ENCODE results near the gene PPIP5K2.

DNA sequence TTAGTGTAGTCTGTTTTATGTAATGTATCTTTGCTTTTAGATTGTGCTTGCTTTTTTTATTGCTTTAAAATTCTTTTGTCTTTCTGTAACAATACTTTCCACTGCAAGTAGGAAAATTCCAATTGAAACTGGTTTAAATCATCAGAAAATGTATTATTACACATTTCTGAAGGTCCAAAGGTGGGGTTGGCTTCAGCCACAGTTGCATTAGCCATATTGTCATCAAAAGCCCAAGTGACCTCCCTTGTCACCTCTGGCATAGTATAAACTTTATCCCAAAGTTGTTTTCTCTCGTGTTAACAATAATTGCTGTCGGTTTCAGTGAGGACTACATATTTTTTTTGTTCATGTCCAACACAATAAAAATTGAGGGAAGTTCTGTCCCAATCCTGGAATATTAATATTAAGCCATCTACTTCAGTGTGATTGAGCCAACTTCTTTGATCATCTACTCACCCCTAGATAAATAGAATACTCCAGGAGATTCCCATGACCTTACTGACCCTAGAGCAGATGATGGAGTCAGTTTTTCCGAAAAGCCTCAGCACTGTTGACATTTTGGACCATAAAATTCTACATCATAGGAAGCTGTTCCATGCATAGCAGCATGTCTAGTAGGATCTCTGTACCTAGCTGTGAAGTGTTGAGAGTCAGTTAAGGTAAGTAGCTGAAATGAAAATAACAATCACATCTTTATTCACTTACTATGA, 86.0 kb downstream of the PPIP5K2 start:
- TF ChIP-seq, protein P1, sequence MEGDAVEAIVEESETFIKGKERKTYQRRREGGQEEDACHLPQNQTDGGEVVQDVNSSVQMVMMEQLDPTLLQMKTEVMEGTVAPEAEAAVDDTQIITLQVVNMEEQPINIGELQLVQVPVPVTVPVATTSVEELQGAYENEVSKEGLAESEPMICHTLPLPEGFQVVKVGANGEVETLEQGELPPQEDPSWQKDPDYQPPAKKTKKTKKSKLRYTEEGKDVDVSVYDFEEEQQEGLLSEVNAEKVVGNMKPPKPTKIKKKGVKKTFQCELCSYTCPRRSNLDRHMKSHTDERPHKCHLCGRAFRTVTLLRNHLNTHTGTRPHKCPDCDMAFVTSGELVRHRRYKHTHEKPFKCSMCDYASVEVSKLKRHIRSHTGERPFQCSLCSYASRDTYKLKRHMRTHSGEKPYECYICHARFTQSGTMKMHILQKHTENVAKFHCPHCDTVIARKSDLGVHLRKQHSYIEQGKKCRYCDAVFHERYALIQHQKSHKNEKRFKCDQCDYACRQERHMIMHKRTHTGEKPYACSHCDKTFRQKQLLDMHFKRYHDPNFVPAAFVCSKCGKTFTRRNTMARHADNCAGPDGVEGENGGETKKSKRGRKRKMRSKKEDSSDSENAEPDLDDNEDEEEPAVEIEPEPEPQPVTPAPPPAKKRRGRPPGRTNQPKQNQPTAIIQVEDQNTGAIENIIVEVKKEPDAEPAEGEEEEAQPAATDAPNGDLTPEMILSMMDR (IDR thresholded peaks at IDR 0.05), result no peak
- no peak for TF ChIP-seq POLR2A (IDR thresholded peaks at IDR 0.05)
